ENCODE measurements around the gene ULK4.
A peak's percentile ranks its signal among the peaks of the same experiment; 100 is the strongest.

The ULK4 gene

DNA sequence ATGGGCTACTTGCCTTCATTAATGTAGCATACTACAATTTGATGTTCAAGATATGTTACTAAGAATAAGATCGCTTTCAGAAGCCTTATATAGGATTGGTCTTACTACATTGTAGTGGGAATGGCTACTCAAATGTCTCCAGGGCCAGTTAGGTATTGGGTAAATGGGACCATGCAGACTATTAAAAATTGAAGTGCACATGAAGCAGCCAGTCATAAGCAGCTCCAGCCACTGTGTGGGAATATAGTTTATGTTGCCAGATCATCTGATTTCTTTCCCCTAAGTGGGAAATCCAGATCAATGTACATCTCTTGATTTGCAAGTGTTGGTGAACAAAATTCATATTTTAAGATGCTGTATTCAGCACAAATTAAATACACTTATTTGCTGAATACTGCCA lies 757.5 kb downstream of the ULK4 start:
- DNase-seq (ENCODE audit: low read depth) = no peak
- TF ChIP-seq CTCF (IDR thresholded peaks at IDR 0.05; ENCODE audit: low read length, missing control alignments) = no peak
- H3K4me3 ChIP-seq (replicated peaks; ENCODE audit: low read depth, low read length) = no peak overlapping the region

- peak; percentile 46 for TF ChIP-seq CTCF (IDR thresholded peaks at IDR 0.05; ENCODE audit: low read length, missing control alignments)
- DNase-seq (ENCODE audit: low read depth) = peak; percentile 73
- H3K4me3 ChIP-seq (replicated peaks; ENCODE audit: low read depth, low read length) = peak overlapping the region; percentile 92
Measured at GRCh38 chr3:41202834-41203345, 759.0 kb downstream of the ULK4 start.

GRCh38 chr3:41202075-41202833 lies 759.6 kb downstream of the ULK4 start:
- no peak for TF ChIP-seq CTCF (IDR thresholded peaks at IDR 0.05; ENCODE audit: low read length, missing control alignments)
- H3K4me3 ChIP-seq (replicated peaks; ENCODE audit: low read depth, low read length) = peak overlapping the region; percentile 92
- DNase-seq (ENCODE audit: low read depth) = no peak

GRCh38 chr3:41200669-41201021 lies 761.3 kb downstream of the ULK4 start:
- peak overlapping the region; percentile 92 for H3K4me3 ChIP-seq (replicated peaks; ENCODE audit: low read depth, low read length)
- no peak for TF ChIP-seq CTCF (IDR thresholded peaks at IDR 0.05; ENCODE audit: low read length, missing control alignments)
- DNase-seq (ENCODE audit: low read depth) = peak; percentile 55

- no peak for TF ChIP-seq CTCF (IDR thresholded peaks at IDR 0.05; ENCODE audit: low read length, missing control alignments)
- DNase-seq (ENCODE audit: low read depth) = peak; percentile 30
- peak overlapping the region; percentile 92 for H3K4me3 ChIP-seq (replicated peaks; ENCODE audit: low read depth, low read length)
Measured at GRCh38 chr3:41199866-41200668, 761.8 kb downstream of the ULK4 start.

GRCh38 chr3:41198950-41199865 lies 762.7 kb downstream of the ULK4 start, which contains the start of gene CTNNB1:
TSS of gene CTNNB1 (plus strand) at chr3:41199505. CDS start at chr3:41224069, 24,564 bp downstream.
- peak; percentile 96 for DNase-seq (ENCODE audit: low read depth)
- no peak for TF ChIP-seq CTCF (IDR thresholded peaks at IDR 0.05; ENCODE audit: low read length, missing control alignments)

More at GRCh38 chr3:41198950-41199865, 762.7 kb downstream of the ULK4 start, which contains the start of gene CTNNB1:
- H3K4me3 ChIP-seq (replicated peaks; ENCODE audit: low read depth, low read length) = peak within 1 kb of the TSS; percentile 92
